Transverse colon (tissue), 4 donors: ENCODE results near the gene AGTPBP1.

Experiments
- EP300 ChIP-seq: sonication (generic); formaldehyde crosslinking; IDR thresholded peaks from one replicate; pipeline ENCODE4 v1.6.1; 2017; ENCODE audit warnings: antibody characterized with exemption, low read depth
- POLR2A ChIP-seq: fragments of 450-650 bp; IDR thresholded peaks from one replicate; pipeline ENCODE4 v1.6.1; 2016; ENCODE audit warnings: antibody characterized with exemption, mild to moderate bottlenecking, moderate library complexity
- POLR2AphosphoS5 ChIP-seq, 3 donors: sonication (generic); formaldehyde crosslinking; IDR thresholded peaks; one replicate each; pipeline ENCODE4 v1.6.1; 2016; ENCODE audit warnings: antibody characterized with exemption in 3 of 3
- TF ChIP-seq, protein P1 (sequence below), 5 experiments: fragments of 200-600 bp in 3 of 5; fragments of 450-650 bp in 2 of 5; sonication (generic) in 3 of 5; IDR thresholded peaks; 1 replicate in 2 of 5; 2 replicates in 3 of 5; pipeline ENCODE4 v1.5.1; 2016 to 2017; ENCODE audit warnings: antibody characterized with exemption in 5 of 5, inconsistent platforms in 3 of 5, mild to moderate bottlenecking in 2 of 5, moderate library complexity in 1 of 5

DNA sequence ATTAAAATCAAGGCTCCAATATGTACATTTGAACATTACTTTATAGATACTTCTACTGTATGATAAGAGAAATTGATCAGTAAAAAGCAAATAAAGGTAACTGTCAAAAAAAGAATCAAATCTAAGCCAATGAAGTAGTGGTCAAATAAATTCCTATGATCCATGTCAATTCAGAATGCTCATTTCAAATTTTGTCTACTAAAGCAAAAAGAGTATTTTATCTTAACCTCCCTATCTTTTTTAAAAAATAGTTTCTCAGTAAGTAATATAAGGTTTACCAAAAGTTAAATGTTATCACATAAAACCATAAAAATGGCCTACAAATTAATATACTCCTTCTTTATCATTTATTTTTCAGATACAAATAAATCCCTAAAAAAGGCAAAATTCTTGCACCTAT, 165.9 kb downstream of the AGTPBP1 start:
- TF ChIP-seq, protein P1, sequence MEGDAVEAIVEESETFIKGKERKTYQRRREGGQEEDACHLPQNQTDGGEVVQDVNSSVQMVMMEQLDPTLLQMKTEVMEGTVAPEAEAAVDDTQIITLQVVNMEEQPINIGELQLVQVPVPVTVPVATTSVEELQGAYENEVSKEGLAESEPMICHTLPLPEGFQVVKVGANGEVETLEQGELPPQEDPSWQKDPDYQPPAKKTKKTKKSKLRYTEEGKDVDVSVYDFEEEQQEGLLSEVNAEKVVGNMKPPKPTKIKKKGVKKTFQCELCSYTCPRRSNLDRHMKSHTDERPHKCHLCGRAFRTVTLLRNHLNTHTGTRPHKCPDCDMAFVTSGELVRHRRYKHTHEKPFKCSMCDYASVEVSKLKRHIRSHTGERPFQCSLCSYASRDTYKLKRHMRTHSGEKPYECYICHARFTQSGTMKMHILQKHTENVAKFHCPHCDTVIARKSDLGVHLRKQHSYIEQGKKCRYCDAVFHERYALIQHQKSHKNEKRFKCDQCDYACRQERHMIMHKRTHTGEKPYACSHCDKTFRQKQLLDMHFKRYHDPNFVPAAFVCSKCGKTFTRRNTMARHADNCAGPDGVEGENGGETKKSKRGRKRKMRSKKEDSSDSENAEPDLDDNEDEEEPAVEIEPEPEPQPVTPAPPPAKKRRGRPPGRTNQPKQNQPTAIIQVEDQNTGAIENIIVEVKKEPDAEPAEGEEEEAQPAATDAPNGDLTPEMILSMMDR (IDR thresholded peaks at IDR 0.05): no peak
- no peak for TF ChIP-seq POLR2A
- TF ChIP-seq POLR2AphosphoS5 (IDR thresholded peaks at IDR 0.05): no peak
- TF ChIP-seq EP300: no peak
